Measurements from ENCODE around the gene ABTB1.

Gene ABTB1

DNA sequence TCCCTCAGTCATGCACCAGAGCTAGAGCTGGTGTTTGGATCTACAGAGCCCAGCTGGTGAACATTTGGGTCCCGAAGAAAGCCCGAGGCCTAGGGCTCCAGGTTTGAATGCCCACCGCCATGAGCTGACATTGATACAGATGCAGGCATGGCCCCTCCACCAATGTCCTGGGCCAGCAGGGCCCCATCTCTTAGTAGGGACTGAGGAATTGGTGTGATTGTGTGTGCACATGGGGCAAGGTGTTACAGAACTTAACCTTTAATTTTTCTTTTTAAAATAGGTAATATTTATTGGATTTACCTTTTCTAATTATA lies 32.8 kb upstream of the ABTB1 start:
- TF ChIP-seq, protein P1, sequence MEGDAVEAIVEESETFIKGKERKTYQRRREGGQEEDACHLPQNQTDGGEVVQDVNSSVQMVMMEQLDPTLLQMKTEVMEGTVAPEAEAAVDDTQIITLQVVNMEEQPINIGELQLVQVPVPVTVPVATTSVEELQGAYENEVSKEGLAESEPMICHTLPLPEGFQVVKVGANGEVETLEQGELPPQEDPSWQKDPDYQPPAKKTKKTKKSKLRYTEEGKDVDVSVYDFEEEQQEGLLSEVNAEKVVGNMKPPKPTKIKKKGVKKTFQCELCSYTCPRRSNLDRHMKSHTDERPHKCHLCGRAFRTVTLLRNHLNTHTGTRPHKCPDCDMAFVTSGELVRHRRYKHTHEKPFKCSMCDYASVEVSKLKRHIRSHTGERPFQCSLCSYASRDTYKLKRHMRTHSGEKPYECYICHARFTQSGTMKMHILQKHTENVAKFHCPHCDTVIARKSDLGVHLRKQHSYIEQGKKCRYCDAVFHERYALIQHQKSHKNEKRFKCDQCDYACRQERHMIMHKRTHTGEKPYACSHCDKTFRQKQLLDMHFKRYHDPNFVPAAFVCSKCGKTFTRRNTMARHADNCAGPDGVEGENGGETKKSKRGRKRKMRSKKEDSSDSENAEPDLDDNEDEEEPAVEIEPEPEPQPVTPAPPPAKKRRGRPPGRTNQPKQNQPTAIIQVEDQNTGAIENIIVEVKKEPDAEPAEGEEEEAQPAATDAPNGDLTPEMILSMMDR (IDR thresholded peaks at IDR 0.05; ENCODE audit: control insufficient read depth, extremely low read depth, insufficient read depth), result no peak
- H3K4me3 ChIP-seq (ENCODE audit: low read depth, low read length), result no peak overlapping the region
- no peak for DNase-seq (ENCODE audit: low read depth)

GRCh38 chr3:127644641-127645370 lies 27.9 kb upstream of the ABTB1 start:
- TF ChIP-seq, protein P1 (IDR thresholded peaks at IDR 0.05; ENCODE audit: control insufficient read depth, extremely low read depth, insufficient read depth), result no peak
- H3K4me3 ChIP-seq (ENCODE audit: low read depth, low read length), result no peak overlapping the region
- DNase-seq (ENCODE audit: low read depth), result no peak

DNA sequence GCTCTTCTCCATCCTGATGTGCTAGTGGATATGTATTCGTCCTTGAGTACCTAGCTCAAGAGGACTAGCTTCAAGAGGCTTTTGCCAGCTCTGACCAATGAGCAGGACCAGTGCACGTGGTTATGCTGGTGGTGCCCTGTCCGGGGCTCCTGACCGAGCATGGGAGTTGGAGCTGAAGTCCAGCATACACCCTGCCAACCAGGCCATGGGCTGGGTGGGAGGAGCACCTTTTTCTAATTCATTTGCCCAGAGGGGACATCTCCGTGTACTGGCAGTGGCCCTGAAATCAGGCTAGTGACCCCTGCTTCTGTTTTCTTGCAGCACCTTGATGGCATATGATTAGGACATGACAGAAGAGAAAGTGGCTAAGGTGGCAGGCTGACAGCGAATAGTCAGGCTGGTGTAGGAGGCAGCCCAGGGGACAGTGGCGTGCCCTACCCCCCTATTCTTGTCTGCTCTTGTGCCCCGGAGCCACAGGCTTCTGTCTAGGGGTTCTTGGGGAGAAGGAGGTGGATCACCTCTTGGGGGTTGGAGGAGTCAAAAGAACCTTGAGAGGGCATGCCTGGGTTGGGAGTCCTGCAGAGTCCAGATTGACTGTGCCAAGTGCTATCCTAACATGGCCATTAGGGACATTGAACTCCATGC lies 27.3 kb upstream of the ABTB1 start:
- TF ChIP-seq, protein P1 (IDR thresholded peaks at IDR 0.05; ENCODE audit: control insufficient read depth, extremely low read depth, insufficient read depth), result no peak
- DNase-seq (ENCODE audit: low read depth), result no peak
- H3K4me3 ChIP-seq (ENCODE audit: low read depth, low read length), result no peak overlapping the region

DNA sequence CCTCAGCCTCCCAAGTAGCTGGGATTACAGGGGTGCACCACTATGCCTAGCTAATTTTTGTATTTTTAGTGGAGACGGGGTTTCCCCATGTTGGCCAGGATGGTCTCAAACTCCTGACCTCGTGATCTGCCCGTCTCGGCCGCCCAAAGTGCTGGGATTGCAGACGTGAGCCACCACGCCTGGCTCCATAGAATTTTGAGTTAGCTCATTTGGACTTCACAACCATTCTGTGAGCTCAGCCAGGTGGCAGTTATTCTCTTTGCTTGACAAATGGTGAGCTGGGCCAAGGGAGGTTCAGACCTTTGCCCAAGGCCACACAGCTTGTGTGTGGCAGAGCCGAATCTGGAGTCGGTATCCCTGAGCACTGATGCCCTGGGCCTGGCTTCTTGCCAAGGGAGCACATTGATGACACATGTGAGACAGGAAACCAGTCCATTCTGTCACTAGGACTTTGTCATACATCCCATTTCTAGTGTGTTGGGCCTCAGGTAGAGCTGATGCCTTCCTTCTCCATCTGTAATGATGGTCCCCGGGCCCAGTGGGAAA lies 26.2 kb upstream of the ABTB1 start:
- H3K4me3 ChIP-seq (ENCODE audit: low read depth, low read length), result no peak overlapping the region
- TF ChIP-seq, protein P1 (IDR thresholded peaks at IDR 0.05; ENCODE audit: control insufficient read depth, extremely low read depth, insufficient read depth), result no peak
- DNase-seq (ENCODE audit: low read depth), result no peak

DNA sequence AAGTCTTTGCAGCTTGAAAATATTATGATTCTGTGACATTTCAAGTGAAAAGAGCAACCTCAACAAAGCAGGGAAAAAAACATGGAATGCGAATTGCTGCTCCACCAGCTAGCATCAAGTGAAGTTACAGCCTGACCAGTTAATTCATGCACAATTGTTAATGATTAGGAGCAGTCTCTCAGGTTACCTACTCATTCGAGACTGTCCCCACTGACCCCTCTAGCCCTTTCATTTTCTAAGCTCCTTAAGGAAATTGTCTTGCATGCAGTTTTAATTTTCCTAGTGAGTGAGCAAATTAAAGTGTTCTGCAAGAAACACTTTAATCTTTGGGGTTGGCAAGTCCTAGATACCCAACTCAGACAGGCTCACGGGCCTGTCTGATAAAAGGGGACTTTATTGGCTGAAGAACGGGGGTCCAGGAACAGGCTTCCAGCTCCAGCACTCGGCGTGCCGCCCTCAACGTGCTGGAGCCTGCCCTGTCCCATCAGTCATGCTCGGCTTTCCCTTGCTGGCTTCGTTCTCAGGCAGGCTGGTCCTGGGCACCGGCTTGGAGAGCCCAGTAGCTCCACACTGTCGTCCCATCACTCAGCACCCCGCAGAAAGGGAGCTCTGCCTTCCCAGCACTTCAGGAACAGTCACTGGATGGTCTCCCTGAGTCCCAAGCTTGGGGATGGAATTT lies 25.4 kb upstream of the ABTB1 start:
- TF ChIP-seq, protein P1 (IDR thresholded peaks at IDR 0.05; ENCODE audit: control insufficient read depth, extremely low read depth, insufficient read depth), result no peak
- no peak overlapping the region for H3K4me3 ChIP-seq (ENCODE audit: low read depth, low read length)
- DNase-seq (ENCODE audit: low read depth), result no peak

GRCh38 chr3:127647845-127648204 lies 24.9 kb upstream of the ABTB1 start:
- DNase-seq (ENCODE audit: low read depth), result no peak
- H3K4me3 ChIP-seq (ENCODE audit: low read depth, low read length), result no peak overlapping the region
- TF ChIP-seq, protein P1 (IDR thresholded peaks at IDR 0.05; ENCODE audit: control insufficient read depth, extremely low read depth, insufficient read depth), result no peak

All from LNCaP clone FGC (cell line).